ENCODE measurements around the gene NEDD1.

DNA sequence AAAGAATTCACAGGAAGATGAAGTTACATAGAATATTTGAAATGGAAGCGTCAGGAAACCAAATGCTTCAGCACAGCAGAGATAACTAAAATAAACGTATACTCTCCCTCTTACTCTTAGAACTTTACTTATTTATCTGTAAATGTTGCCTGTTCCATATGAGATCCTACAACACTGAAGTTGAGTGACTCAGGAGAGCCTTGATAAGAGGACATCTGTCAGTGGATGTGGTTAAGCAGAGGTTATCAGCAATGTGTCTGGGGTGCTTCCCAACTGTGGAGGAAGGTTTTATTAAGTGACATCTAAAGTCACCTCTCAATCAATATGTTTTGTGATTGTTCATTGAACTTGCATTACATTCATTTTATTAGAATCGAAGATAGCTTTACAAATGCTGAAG is 81.9 kb downstream of the NEDD1 start:
- no peak for TF ChIP-seq EZH2 (IDR thresholded peaks at IDR 0.05; ENCODE audit: insufficient read depth, poor library complexity, severe bottlenecking)
- TF ChIP-seq EZH2phosphoT487 (IDR thresholded peaks at IDR 0.05; ENCODE audit: insufficient read depth, low read depth) = no peak
